CD14-positive monocyte (primary cell): Measurements from ENCODE around the gene RGS7. TPM values are rescaled to one million over a fixed set of nuclear protein-coding genes. Genes with fewer than 3 reads are reported as not detected.

Experiments used
- DNase-seq, 3 donors: peaks; one replicate each; pipeline ENCODE4 v3.0.0-alpha.2; 2011 to 2022
- H2AFZ ChIP-seq: 2 replicates; pipeline ENCODE4 v1.6.0; 2012; ENCODE audit warnings: mild to moderate bottlenecking, low read depth, low read length, inconsistent platforms; ENCODE audit not compliant: insufficient read depth, poor library complexity, severe bottlenecking
- H3K27ac ChIP-seq, 2 donors: 1 replicate in 1 of 2; 2 replicates in 1 of 2; pipeline ENCODE4 v1.5.1; 2012 to 2013; ENCODE audit warnings: low read length in 2 of 2, control low read depth in 1 of 2, inconsistent platforms in 1 of 2, low read depth in 1 of 2, mild to moderate bottlenecking in 1 of 2
- H3K27me3 ChIP-seq, 2 donors: one replicate each; pipeline versions ENCODE4 v1.6.0 to v1.6.1; 2011 to 2013; ENCODE audit warnings: low read length in 2 of 2; ENCODE audit not compliant: control insufficient read depth in 2 of 2, insufficient read depth in 2 of 2
- H3K36me3 ChIP-seq, 2 donors: replicated peaks in 1 of 2; 1 replicate in 1 of 2; 2 replicates in 1 of 2; pipeline versions ENCODE4 v1.5.1 to v1.6.1; 2012 to 2013; ENCODE audit warnings: low read length in 2 of 2, control low read depth in 1 of 2, inconsistent platforms in 1 of 2, mild to moderate bottlenecking in 1 of 2; ENCODE audit not compliant: insufficient read depth in 2 of 2, control insufficient read depth in 1 of 2
- H3K4me1 ChIP-seq, 2 donors: 1 replicate in 1 of 2; 2 replicates in 1 of 2; pipeline versions ENCODE4 v1.5.1 to v1.6.1; 2012 to 2013; ENCODE audit warnings: low read length in 2 of 2, control low read depth in 1 of 2, inconsistent platforms in 1 of 2, mild to moderate bottlenecking in 1 of 2, moderate library complexity in 1 of 2; ENCODE audit not compliant: insufficient read depth in 2 of 2, control insufficient read depth in 1 of 2
- H3K4me2 ChIP-seq: replicated peaks from 2 replicates; pipeline ENCODE3; 2012; ENCODE audit warnings: low read length, moderate library complexity, mild to moderate bottlenecking; ENCODE audit not compliant: poor library complexity, severe bottlenecking; ENCODE audit errors: extremely low read depth
- H3K4me3 ChIP-seq, 3 experiments: fragments of 200-600 bp in 1 of 3; sonication (generic) in 1 of 3; replicated peaks in 1 of 3; 1 replicate in 2 of 3; 2 replicates in 1 of 3; pipeline ENCODE4 v1.5.1; 2011 to 2013; ENCODE audit warnings: low read length in 3 of 3, mild to moderate bottlenecking in 3 of 3, control low read depth in 2 of 3, low read depth in 2 of 3, inconsistent platforms in 1 of 3, moderate library complexity in 1 of 3
- H3K79me2 ChIP-seq: 2 replicates; pipeline ENCODE4 v1.6.0; 2012; ENCODE audit warnings: mild to moderate bottlenecking, control low read depth, inconsistent platforms, low read length, moderate library complexity; ENCODE audit not compliant: insufficient read depth
- H3K9ac ChIP-seq: 2 replicates; pipeline ENCODE4 v1.6.0; 2017; ENCODE audit warnings: low read length, mild to moderate bottlenecking; ENCODE audit not compliant: insufficient read depth, poor library complexity, severe bottlenecking
- H3K9me3 ChIP-seq, 2 donors: replicated peaks in 1 of 2; 1 replicate in 1 of 2; 2 replicates in 1 of 2; pipeline versions ENCODE4 v1.5.1 to v1.6.1; 2012 to 2013; ENCODE audit warnings: low read length in 2 of 2, control low read depth in 1 of 2; ENCODE audit not compliant: control insufficient read depth in 1 of 2, insufficient read depth in 1 of 2
- H4K20me1 ChIP-seq: 2 replicates; pipeline ENCODE4 v1.6.0; 2012; ENCODE audit warnings: mild to moderate bottlenecking, low read length, control low read depth, moderate library complexity; ENCODE audit not compliant: insufficient read depth
- H3K27ac Mint-ChIP-seq, 7 donors: one replicate each; pipeline ENCODE4 v1.8.0; 2020; ENCODE audit warnings: mild to moderate bottlenecking in 7 of 7, mixed read lengths in 7 of 7, moderate library complexity in 6 of 7, inconsistent platforms in 2 of 7
- H3K27me3 Mint-ChIP-seq, 3 donors: one replicate each; pipeline ENCODE4 v1.8.0; 2021 to 2022; ENCODE audit warnings: low read depth in 3 of 3, mild to moderate bottlenecking in 3 of 3, mixed read lengths in 3 of 3, moderate library complexity in 3 of 3, inconsistent platforms in 1 of 3
- H3K36me3 Mint-ChIP-seq, 2 donors: one replicate each; pipeline ENCODE4 v1.8.0; 2020; ENCODE audit warnings: mixed read lengths in 2 of 2, inconsistent platforms in 1 of 2, mild to moderate bottlenecking in 1 of 2
- H3K4me1 Mint-ChIP-seq: one replicate; pipeline ENCODE4 v1.8.0; 2020; ENCODE audit warnings: mild to moderate bottlenecking, mixed read lengths
- H3K4me3 Mint-ChIP-seq, 2 donors: one replicate each; pipeline ENCODE4 v1.8.0; 2020; ENCODE audit warnings: mild to moderate bottlenecking in 2 of 2, mixed read lengths in 2 of 2, moderate library complexity in 1 of 2
- H3K9me3 Mint-ChIP-seq, 7 donors: one replicate each; pipeline ENCODE4 v1.8.0; 2020 to 2022; ENCODE audit warnings: mixed read lengths in 7 of 7, mild to moderate bottlenecking in 6 of 7, moderate library complexity in 6 of 7, inconsistent platforms in 2 of 7
- CTCF ChIP-seq: fragments of 200-600 bp; IDR thresholded peaks from one replicate; pipeline ENCODE4 v1.8.0; 2022; ENCODE audit warnings: antibody characterized with exemption, mild to moderate bottlenecking
- WGBS: methylation state at CpG from one replicate; pipeline ENCODE4 v1.1.5; 2013; ENCODE audit warnings: missing lambda C conversion rate; ENCODE audit not compliant: insufficient coverage; 5-methylcytosine and 5-hydroxymethylcytosine counted together
- intact Hi-C, 2 donors: fragments of 100-400 bp; cut with micrococcal nuclease; formaldehyde crosslinking; loops; one replicate each; pipeline versions ENCODE4 v1.15.0 to v1.15.1; 2023
- polyA plus RNA-seq, 3 donors: library from polyadenylated mRNA; depleted of rRNA in 1 of 3; unstranded in 2 of 3; stranded (reverse) in 1 of 3; fragments of 300-500 nt in 2 of 3; fragments of >200 nt in 1 of 3; fragmentation: Illumina TruSeq in 2 of 3; gene quantifications; 1 replicate in 2 of 3; 2 replicates in 1 of 3; pipeline ENCODE4 v1.2.3, GENCODE V29; 2012 to 2021

The RGS7 gene
- polyA plus RNA-seq, 3 donors, result not detected

GRCh38 chr1:240823357-240823756 lies 533.6 kb downstream of the RGS7 start:
- 95% methylated on average over 24 of the region's 31 CpGs for WGBS

GRCh38 chr1:240821925-240822324 lies 535.1 kb downstream of the RGS7 start:
- Mint-ChIP-seq H3K9me3 (peaks cover 2 to 22% (median 6%) of the 10 kb centered on the region in 7 donors), H3K4me1 (no peaks in the 10 kb centered on the region), H3K4me3 (no peak overlapping the region), H3K27me3 (peaks cover 0 to 2% (median 0%) of the 10 kb centered on the region in 3 donors), H3K36me3 (no peaks in the 10 kb centered on the region), H3K27ac (no peak overlapping the region)
- no peaks in the 10 kb centered on the region for H4K20me1 ChIP-seq
- no peak overlapping the region for H2AFZ ChIP-seq
- WGBS, result no CpG with 5 or more reads among the region's 2 CpGs
- DNase-seq, result no peak
- no peaks in the 10 kb centered on the region for H3K79me2 ChIP-seq
- intact Hi-C loops, result no loop called here
- no peaks in the 10 kb centered on the region for H3K36me3 ChIP-seq
- H3K27me3 ChIP-seq, result no peaks in the 10 kb centered on the region
- no peak overlapping the region for H3K4me3 ChIP-seq
- TF ChIP-seq CTCF, result no peak
- H3K9me3 ChIP-seq, result peaks cover 10 to 23% of the 10 kb centered on the region in 2 donors
- H3K9ac ChIP-seq, result no peak overlapping the region
- no peak overlapping the region for H3K4me2 ChIP-seq
- no peak overlapping the region for H3K27ac ChIP-seq
- H3K4me1 ChIP-seq, result no peaks in the 10 kb centered on the region

More at GRCh38 chr1:240823357-240823756, 533.6 kb downstream of the RGS7 start:
- H4K20me1 ChIP-seq, result no peaks in the 10 kb centered on the region
- Mint-ChIP-seq H3K27me3 (peaks cover 0 to 2% (median 2%) of the 10 kb centered on the region in 3 donors), H3K4me3 (no peak overlapping the region), H3K36me3 (no peaks in the 10 kb centered on the region), H3K4me1 (no peaks in the 10 kb centered on the region), H3K27ac (no peak overlapping the region), H3K9me3 (peaks cover 2 to 19% (median 7%) of the 10 kb centered on the region in 7 donors)
- H3K79me2 ChIP-seq, result no peaks in the 10 kb centered on the region
- H3K4me1 ChIP-seq, result no peaks in the 10 kb centered on the region
- no peaks in the 10 kb centered on the region for H3K27me3 ChIP-seq
- no peak for DNase-seq
- H2AFZ ChIP-seq, result no peak overlapping the region
- no peak overlapping the region for H3K27ac ChIP-seq
- peaks cover 10 to 23% of the 10 kb centered on the region in 2 donors for H3K9me3 ChIP-seq
- no peaks in the 10 kb centered on the region for H3K36me3 ChIP-seq
- intact Hi-C loops, result no loop called here
- H3K4me3 ChIP-seq, result no peak overlapping the region
- no peak for TF ChIP-seq CTCF
- H3K4me2 ChIP-seq, result no peak overlapping the region
- no peak overlapping the region for H3K9ac ChIP-seq
